ENCODE results near the gene PTPRC.

GRCh38 chr1:198793714-198794113, 154.9 kb downstream of the PTPRC start:
- TF ChIP-seq TAF1 (IDR thresholded peaks at IDR 0.05; ENCODE audit: borderline replicate concordance, insufficient read depth, low read length) = no peak
- TF ChIP-seq SIN3A (IDR thresholded peaks at IDR 0.05; ENCODE audit: borderline replicate concordance, insufficient read depth, low read length) = no peak
- no peak for TF ChIP-seq POLR2AphosphoS5 (IDR thresholded peaks at IDR 0.05; ENCODE audit: low read depth, low read length)
- no peak for TF ChIP-seq FOXP2 (optimal IDR thresholded peaks at IDR 0.05; ENCODE audit: borderline replicate concordance, extremely low read depth, extremely low read length, insufficient read depth)

Data from PFSK-1 (cell line).